HG03442 (cell line): ENCODE data around the gene PKHD1.

Experiments
- ATAC-seq: cut with Tn5 transposase; IDR thresholded peaks from one replicate; pipeline ENCODE4 v1.9.1; 2021; ENCODE audit warnings: mild to moderate bottlenecking, moderate library complexity; ENCODE audit not compliant: unreplicated experiment

The PKHD1 gene, protein sequence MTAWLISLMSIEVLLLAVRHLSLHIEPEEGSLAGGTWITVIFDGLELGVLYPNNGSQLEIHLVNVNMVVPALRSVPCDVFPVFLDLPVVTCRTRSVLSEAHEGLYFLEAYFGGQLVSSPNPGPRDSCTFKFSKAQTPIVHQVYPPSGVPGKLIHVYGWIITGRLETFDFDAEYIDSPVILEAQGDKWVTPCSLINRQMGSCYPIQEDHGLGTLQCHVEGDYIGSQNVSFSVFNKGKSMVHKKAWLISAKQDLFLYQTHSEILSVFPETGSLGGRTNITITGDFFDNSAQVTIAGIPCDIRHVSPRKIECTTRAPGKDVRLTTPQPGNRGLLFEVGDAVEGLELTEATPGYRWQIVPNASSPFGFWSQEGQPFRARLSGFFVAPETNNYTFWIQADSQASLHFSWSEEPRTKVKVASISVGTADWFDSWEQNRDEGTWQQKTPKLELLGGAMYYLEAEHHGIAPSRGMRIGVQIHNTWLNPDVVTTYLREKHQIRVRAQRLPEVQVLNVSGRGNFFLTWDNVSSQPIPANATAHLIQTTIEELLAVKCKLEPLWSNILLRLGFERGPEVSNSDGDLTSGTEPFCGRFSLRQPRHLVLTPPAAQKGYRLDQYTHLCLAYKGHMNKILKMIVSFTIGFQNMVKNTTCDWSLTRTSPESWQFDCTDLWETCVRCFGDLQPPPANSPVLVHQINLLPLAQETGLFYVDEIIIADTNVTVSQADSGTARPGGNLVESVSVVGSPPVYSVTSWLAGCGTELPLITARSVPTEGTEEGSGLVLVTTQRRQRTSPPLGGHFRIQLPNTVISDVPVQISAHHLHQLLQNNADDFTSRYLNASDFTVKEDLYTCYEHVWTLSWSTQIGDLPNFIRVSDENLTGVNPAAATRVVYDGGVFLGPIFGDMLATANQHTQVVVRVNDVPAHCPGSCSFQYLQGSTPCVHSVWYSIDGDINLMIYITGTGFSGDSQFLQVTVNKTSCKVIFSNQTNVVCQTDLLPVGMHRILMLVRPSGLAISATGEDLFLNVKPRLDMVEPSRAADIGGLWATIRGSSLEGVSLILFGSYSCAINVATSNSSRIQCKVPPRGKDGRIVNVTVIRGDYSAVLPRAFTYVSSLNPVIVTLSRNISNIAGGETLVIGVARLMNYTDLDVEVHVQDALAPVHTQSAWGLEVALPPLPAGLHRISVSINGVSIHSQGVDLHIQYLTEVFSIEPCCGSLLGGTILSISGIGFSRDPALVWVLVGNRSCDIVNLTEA (N-terminal part only)

DNA sequence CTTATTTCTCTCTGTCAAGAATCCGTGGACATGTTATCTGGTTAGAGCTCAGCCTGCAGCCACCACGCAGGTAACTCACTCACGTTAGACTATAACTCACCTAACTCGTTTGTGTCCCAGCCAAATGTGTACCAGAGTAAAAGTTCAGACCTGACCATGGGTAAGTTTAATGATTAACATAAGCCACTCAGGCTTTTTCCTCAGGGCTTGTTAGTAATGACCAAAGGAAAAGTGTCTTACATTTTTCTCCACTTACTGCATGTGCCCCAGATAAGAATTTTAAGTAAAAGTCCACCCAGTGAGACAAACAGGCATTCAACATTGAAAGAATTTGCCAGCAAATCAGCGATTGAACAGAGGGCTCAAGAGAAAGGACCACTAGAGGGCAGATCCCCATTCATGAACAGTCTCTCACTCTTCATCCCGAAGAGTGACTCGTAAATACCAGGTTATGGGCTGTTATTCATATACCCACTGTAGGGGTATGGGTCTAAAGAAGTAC is at the start of gene PKHD1:
Gene PKHD1 (minus strand): TSS at position 116 of the 502 bp plus-strand sequence. CDS start 2,680 bp downstream, outside the sequence.
- ATAC-seq: no peak

DNA sequence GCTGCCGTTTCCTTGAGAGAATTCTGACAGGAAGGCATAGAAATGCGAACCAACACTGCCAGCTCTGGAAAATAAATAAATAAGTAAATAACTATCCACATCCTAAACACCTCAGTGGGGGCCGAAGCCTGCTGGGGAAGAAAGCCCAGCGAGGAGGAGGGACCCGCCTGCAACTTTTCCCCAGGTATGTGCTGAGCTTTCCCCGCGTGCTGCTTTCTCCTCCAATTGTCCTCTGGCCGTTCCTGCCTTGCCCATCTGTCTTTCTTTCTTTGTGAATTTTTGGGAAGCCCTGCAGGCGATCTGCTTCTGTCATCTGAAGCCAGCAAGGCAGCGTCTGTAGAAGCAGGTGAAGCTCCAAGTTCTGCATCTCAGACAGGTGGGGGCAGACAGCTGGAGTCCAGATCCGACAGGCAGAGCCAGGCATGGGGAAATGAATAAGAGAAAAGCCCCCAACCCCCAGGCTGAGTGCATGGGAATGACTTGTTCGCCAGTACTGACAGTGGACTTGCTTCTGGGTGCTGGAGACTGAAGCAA is 49.6 kb upstream of the PKHD1 start:
- no peak for ATAC-seq

DNA sequence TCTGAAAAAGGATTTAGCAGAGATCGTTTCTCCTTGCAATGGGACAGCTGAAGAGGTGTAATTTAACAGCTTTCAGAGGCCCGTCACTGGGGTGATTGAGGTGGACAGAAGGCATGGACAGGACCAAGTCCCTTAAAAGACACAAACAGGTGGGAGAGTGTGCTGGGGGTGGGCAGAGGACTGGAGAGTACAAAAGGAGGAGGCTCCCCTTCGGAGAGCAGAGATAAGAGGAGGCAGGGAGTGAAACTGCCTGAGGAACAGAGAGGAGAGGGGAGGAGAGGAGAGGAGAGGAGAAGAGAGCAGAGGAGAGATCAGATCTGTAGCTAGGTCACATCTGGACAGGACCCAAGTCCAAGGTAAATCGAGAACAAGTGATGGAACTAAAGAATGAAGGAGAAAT is 48.6 kb upstream of the PKHD1 start:
- no peak for ATAC-seq

DNA sequence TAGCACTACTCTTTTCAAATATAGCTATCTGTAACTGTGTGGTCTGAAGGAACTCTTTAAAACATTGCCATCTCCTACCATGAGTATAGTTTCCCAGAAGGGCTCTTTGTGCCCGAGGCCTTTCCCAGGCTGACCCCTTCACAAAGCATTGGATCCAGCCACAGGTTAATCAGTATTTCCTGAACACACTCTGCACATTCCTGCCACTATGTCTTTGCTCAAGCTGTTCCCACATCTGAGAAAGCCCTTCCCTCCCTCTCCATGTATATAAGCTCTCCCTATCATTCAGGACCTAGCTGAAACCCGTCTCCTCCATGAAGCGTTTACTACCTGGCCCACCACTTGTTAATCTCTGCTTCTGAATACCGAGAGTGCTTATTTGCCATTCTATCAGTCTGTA is 47.8 kb upstream of the PKHD1 start:
- ATAC-seq: no peak

DNA sequence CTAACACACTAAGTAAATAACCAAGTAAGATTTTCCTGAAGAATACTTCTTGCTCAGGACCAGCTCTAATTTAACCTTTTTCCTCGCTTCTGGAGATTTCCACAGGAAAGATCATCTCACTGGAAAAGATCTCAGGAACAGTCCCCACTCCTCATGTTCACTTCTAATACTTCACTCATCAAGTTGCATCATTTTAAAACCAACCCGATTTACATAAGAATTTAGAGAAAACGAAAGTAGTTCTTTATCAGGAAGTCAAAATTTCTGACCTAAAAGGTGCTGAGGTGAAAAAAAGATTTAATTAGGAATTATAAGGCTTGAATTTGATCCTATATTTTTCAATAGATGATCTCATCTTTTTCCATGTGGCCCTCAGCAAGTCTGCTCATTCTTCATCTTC is 46.6 kb upstream of the PKHD1 start:
- ATAC-seq: no peak

DNA sequence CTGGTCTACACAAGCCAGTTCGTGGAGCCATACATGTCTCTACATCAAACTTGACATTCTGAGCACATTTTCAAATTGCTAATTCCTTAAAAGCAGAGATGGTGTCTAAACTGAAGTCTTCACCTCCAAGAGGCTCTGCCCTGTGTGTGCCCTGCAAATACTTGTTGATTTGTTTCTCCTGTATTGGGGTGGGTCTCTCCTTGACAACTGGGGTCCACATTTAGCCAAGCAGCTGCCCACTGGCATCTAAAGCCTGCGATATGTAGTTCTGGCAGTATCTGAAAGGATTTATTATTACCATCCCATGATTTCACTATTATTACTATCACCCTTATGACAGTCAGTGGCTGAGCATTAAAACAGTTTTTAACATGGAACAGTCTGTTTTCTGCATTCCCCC is 45.9 kb upstream of the PKHD1 start:
- ATAC-seq: no peak

DNA sequence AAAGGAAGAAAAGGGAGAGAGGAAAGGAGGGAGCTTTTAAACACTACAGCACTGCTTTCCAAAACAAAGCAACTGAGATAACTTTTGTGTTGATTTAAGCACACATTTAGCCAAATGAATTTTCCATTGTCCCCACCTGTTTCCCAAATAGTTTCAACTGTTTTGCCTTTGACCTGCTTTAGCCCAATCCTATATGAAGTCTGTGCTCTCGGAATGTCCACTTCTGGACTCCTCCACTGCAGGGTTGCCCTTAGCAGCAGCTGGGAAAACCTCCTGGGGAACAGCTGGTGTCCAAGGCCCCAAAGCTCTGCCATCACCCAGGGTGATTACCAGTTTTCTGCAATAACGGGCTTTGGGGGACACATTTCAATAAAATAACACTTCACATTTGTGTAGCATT is 44.9 kb upstream of the PKHD1 start:
- no peak for ATAC-seq

DNA sequence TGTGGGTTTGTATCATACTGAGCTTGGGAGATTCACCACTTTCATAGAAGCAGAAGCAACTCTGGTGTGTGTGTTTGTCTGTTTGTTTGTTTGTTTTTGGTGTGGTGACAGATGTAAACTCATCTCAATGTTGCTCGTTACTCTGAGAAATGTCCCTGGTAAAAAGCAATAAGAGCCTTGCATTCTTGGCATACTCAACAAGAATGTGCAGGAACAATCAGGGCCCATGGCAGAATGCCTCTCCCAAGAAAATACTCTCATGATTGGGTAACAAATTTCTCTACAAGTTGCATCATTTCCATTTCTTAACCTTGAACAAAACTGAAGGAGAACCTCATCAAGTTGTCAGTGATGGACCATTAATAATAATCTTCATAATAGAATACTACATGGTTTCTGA is 43.0 kb upstream of the PKHD1 start:
- no peak for ATAC-seq

DNA sequence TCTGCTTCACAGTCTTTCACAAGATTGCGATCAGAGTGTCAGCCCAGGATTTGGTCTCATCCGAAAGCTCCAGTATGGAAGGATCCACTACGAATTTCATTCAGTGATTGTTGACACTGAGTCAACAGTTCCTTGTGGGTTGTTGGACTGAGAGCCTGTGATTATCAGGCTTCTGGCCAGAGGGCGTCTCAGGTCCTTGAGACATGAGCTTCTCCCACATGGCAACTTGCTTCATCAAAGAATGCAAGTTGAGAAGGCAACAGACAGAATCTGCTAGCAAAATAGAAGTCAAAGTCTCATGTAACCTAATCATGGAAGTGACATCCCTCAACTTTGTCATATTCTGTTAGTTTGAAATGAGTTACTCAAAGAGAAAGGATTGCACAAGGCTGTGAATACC is 40.5 kb upstream of the PKHD1 start:
- ATAC-seq: no peak

DNA sequence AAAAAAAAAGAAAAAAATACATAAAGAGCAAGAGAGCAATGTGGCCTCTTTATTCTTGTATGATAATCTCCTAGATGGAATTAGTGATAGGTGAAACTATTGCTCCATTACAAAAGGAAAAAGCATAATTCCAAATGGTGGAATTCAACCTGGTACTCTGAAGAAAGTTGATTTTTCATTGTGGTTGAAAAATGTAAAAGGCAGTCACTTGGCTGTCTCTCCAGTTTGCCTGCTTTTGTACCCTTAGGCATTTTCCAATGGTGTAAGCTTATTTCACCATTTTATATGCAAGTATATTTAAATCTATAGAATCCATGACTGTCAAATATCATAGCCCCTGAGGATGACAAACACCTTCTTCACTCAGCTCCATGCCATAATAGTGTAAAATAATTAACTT is 38.8 kb upstream of the PKHD1 start:
- ATAC-seq: no peak

DNA sequence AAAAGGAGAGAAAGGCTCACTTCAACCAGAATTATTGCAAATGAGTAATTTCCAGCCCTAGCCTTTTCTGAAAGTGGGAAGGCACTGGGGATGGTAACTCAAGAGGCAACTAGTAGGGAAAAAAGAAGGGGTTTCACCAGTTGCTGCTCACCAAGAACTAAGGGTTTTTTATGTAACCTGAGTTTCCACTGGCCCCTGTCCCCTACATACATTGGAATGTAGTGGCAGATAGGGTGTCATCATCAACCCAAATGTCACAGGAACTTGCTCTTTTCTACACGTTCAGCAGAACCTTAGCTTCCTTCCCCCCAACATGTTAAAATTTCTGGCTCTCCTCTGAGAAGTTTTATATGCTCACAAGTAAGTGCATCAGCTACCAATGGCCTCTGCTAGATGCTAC is 38.2 kb upstream of the PKHD1 start:
- no peak for ATAC-seq

DNA sequence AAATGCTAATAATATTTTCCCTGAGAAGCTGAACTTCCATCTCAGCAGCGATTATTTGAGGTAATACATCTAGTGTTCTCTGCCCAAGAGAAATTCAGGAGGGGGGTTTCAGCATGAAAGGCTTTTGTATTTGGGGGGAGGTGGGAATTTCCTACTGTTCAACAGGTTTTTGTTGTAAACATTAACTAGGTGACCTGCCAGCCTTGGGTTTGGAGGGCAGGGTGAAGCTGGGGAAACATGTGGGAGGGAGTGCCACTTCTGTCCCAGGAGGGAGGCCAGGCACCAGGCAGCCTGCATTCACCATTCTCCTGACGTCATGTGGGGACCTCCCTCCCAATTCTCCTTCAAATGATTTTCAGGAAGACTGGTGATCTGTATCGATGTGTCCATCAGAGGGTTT is 37.7 kb upstream of the PKHD1 start:
- no peak for ATAC-seq

DNA sequence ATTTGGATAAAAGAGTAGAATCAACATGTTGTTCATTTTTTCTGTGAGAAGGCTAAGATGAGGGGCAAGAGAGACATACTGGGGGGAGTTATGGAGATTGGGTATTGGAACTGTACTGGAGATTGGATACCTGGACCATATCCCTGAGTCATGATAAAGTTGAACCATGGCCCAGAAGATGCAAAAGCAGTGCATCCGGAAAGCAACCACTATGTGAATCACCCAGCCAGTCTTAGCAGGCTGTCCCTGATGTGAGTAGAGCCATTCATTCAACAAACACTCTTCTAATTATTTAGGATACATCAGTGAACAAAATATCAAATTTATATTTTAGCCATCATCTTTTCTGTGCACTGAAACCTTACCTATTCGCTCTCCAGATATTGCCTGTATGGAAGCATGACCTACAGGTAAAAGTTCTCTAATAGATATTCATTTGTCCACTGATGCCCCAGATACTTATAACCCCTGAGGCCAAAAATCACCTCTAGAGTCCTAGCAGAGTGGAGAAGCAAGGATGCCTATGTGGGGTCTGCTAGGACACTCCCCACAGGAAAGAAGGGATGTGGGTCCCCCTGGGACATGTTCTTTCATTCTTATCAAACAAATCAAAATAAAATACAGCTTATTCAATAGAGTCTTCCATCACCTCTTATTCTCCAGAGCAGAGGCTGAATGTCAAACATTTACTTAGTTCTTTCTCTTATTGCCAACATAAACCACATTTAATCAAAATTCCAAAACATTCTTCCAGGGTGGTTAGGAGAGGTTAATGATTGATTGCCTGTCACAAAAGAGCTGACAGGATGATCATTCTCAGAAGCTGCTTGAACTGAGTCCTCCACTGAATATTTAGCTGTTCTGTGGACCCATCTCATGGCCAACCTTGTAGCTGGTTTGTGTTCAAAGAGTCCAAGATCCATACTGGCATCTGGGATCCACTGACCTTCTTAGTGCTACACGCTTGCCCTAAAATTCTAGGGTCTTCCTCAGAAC is 37.0 kb upstream of the PKHD1 start:
- no peak for ATAC-seq

DNA sequence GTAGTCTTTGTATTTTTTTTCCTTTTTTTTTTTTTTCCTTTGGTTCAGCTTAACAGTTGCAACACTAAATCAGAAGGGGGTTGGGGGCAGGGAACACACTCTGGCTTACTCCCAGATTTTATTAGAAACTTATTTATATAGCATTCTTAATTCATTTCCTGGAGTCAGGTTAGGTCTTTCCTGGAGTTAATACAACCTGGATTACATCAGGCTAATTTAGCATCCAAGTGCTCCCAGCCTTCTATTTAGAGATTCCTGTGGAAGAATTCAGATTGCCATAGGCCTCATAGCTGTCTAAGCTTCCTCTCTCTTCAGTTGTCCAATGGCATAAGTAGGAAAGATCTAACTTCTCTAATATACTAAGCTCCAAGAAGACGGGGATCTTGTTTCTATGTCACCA is 35.8 kb upstream of the PKHD1 start:
- no peak for ATAC-seq

DNA sequence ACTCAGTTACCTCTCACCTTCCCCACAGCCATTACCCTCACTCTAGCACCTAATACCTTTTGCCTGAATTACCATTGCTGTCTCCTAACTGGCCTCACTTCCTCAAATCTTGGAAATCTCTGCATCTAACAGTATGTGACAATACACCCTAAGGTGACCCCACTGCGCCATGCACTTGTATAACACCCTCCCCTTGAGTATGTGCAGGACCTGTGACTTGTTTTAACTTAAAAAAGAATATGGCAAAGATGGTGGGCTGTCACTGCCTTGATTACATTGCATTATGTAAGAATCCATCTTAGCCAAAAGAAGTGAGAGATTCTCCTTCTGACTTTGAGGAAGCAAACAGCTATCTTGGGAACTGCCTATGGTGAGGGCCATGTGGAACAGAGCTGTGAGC is 29.9 kb upstream of the PKHD1 start:
- no peak for ATAC-seq

DNA sequence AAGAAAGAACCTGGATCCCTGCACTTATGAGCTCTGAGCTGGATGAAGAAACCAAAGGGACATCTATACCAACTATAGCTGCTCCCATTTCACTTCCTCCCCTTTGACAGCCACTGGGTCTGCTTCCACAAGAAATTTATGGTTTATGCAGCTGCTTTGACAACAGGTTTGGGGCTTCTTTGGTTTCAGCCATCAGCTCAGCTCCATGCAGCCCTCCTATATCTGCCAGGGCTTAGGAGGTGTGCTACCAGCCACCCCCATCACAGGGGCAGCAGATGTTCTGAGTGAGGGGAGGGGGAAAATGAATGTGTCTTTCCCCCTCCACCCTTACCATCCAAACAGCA is 29.2 kb upstream of the PKHD1 start:
- no peak for ATAC-seq

DNA sequence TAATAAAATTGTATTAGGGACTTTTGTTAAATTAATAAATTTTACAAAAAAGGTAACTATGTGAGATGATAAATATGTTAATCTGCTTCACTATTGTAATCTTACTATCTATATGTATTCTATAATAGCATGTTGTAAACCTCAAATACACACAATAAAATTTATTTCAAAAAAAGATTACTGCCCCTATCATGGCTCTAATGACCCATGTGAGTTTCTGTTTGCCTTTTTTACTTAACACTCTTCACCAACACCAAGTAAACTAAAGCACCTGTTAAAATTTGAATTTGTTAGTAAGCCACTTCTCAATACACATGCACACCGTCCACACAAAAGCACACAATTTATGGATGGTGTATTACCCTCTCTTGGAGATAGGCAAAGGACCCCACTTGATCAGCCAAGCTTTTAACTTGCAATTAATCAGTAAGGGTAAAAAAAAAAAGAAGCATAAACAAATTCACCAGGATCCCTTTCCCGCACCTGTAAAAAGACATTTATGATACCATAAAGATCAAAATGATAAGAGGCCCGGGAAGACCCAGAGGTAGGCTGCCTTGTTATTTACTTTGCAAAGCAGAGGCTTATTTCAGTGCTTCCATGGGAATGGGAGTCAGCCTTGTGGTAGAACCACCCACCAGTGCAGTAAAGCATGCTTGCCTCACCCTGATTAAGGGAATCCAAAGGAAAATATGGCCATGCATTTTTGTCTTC is 28.6 kb upstream of the PKHD1 start:
- no peak for ATAC-seq

DNA sequence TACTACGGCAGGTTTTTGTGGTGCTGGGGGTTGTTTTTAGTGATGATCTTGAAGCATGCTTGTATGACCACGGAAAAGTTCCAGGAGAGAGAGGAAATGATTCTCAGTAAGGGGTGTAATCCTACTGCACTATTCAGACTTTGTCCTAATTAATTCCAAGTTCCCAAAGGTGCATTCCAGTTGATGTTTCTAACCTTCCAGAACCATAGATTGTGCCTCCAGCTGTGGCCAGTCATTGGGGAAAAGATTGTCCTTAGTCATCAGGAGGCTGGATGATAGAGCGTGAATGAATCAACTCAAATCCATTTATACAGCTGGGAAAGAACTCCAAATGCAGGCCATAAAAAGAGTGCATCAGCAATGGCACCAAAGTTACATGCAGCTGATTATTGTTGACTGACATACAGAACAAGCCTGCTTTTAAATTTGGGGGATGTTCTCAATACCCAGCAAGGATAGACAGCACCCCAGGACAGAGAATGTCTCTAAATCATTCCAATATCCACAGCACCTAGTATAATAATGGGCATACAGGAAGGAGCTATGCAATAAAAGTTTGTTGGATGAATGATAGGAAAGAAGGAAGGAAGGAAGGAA is 27.8 kb upstream of the PKHD1 start:
- ATAC-seq: no peak

DNA sequence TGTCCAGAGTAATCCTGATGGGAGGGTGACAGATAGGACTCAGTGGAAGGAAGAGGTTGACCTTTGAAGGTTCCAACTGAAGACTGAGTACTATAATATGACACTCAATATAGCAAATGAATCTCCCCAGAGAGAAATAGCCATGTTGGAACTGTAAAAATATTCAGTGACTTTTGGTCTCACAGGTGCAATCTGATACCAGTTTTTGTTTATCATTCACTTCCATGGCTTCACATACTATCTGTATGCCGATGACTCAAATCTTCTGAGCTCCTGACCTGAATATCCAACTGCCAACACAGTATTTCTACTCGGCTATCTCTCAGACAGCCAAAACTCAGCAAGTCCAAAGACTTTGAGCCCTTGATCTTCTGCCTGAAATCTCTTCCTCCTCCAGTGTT is 21.8 kb upstream of the PKHD1 start:
- no peak for ATAC-seq
